ENCODE measurements around the gene LOXL3. TPM values are rescaled to one million over a fixed set of nuclear protein-coding genes. Genes with fewer than 3 reads are reported as not detected.

Gene LOXL3
- total RNA-seq, 4 donors from 2014 or later: 5.0 to 16.2 (median 13.5) TPM

- Histone ChIP-seq H3K4me1 (peaks cover 0 to 24% (median 14%) of the 10 kb centered on the region in 4 donors), H3K4me3 (no peak overlapping the region), H3K36me3 (peaks cover 0 to 41% (median 0%) of the 10 kb centered on the region in 3 donors), H3K27me3 (no peaks in the 10 kb centered on the region), H3K27ac (no peak overlapping the region), H3K9me3 (no peaks in the 10 kb centered on the region)
- no peak for DNase-seq (ENCODE audit: low spot score in 2 of 2)
- 79 to 80% methylated on average over 4 of the region's 4 CpGs for WGBS, 2 donors
- TF ChIP-seq POLR2A (IDR thresholded peaks at IDR 0.05) (no peak), CTCF (IDR thresholded peaks at IDR 0.05) (no peak), EP300 (IDR thresholded peaks at IDR 0.05) (no peak)
These were observed 20.3 kb downstream of the LOXL3 start for GRCh38 chr2:74533464-74533863.

- H3K36me3 ChIP-seq: peaks cover 0 to 53% (median 0%) of the 10 kb centered on the region in 3 donors
- no peaks in the 10 kb centered on the region for H3K27me3 ChIP-seq
- no peak overlapping the region for H3K4me3 ChIP-seq
- no peak for DNase-seq (ENCODE audit: low spot score in 2 of 2)
- H3K9me3 ChIP-seq: no peaks in the 10 kb centered on the region
- TF ChIP-seq CTCF (IDR thresholded peaks at IDR 0.05) (peak in 2 of 5 experiments; percentile 14 to 27), EP300 (IDR thresholded peaks at IDR 0.05) (no peak)
- H3K4me1 ChIP-seq: peaks cover 0 to 34% (median 19%) of the 10 kb centered on the region in 4 donors
- H3K27ac ChIP-seq: no peak overlapping the region
These were observed 21.5 kb downstream of the LOXL3 start for GRCh38 chr2:74532222-74532621.

- Histone ChIP-seq H3K27ac (peak overlapping the region in 1 of 4 donors; percentile 25), H3K4me1 (peaks cover 0 to 34% (median 19%) of the 10 kb centered on the region in 4 donors), H3K36me3 (peaks cover 0 to 59% (median 5%) of the 10 kb centered on the region in 3 donors), H3K27me3 (no peaks in the 10 kb centered on the region), H3K9me3 (no peaks in the 10 kb centered on the region), H3K4me3 (no peak overlapping the region)
- DNase-seq (ENCODE audit: low spot score in 2 of 2): no peak
- WGBS, 2 donors: 79 to 81% methylated on average over 7 of the region's 7 CpGs
- no peak for TF ChIP-seq EP300 (IDR thresholded peaks at IDR 0.05)
- TF ChIP-seq CTCF (IDR thresholded peaks at IDR 0.05): no peak
- no peak for TF ChIP-seq POLR2A (IDR thresholded peaks at IDR 0.05)
These were observed 22.1 kb downstream of the LOXL3 start for GRCh38 chr2:74531666-74532065.

- DNase-seq (ENCODE audit: low spot score in 2 of 2): no peak
- H3K36me3 ChIP-seq: peaks cover 0 to 70% (median 12%) of the 10 kb centered on the region in 3 donors
- peaks cover 0 to 34% (median 19%) of the 10 kb centered on the region in 4 donors for H3K4me1 ChIP-seq
- WGBS, 2 donors: 2% methylated on average over 42 of the region's 54 CpGs
- no peaks in the 10 kb centered on the region for H3K9me3 ChIP-seq
- peak overlapping the region; percentile 63 to 96 (median 77) for H3K4me3 ChIP-seq
- no peaks in the 10 kb centered on the region for H3K27me3 ChIP-seq
- peak overlapping the region; percentile 54 to 90 (median 84) for H3K27ac ChIP-seq
- TF ChIP-seq POLR2A (IDR thresholded peaks at IDR 0.05): no peak
- TF ChIP-seq EP300 (IDR thresholded peaks at IDR 0.05): no peak
- TF ChIP-seq CTCF (IDR thresholded peaks at IDR 0.05): no peak
These were observed 23.2 kb downstream of the LOXL3 start for GRCh38 chr2:74530239-74531187.

All from tibial nerve (tissue), 4 donors.